HG03521 (cell line): ENCODE measurements around the gene PEX7.
"Not testable (repeated sequence)": the region's sequence is repeated elsewhere in the genome, so short reads cannot be mapped to it uniquely, and the experiment has no call there.

Source experiments
- ATAC-seq: cut with Tn5 transposase; IDR thresholded peaks from one replicate; pipeline ENCODE4 v1.9.1; 2021; ENCODE audit warnings: mild to moderate bottlenecking, moderate library complexity; ENCODE audit not compliant: unreplicated experiment

The PEX7 gene

DNA sequence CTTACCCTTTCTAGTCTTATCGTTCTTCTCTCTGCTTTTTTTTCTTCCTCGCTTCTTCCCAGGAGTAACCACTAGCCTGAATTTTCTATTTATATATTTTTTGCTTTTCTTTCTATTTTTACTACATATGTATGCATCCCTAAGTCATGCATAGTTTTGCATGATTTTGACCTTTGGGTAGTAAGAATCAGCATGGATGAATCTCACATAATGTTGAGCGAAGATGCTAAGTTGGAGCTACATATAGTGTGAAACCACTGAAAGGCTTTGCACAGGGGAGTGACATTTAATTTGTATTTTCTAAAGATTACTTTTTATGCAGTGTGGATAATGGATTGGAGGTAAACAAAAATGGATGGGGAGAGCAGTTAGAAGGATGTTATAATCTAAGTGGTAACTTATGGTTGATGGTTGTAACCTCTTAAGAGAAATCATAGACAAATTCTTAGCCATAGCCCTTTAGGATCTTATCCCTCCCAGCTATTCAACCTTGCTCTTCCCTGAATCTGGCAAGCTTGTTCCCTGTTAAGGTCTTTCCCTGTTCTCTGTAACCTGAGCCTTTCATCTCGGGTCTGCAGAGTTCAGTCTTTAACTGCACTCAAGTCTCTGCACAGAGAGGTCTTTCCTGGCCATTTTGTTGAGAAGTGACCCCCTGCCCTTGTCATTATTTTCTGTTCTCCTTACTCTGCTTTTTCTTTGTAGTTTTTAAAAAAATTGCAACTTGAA is 18.0 kb downstream of the PEX7 start:
- ATAC-seq: no peak

DNA sequence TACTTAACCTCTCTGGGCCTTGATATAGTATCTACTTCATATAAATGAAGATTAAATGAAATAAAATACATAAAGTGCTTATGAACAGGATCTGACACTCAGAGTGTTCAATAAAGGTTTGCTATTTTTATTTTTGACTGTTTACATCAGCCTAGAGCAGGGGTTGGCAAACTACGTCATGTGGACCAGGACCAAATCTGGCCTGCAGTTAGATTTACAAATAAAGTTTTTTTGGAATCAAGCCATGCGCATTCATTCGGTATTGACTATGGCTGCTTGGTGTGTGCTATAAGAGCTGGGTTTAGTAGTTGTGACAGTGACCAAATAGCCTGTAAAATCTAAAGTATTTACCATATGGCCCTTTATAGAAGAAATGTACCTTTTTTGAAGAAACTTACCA is 20.8 kb downstream of the PEX7 start:
- ATAC-seq: no peak

DNA sequence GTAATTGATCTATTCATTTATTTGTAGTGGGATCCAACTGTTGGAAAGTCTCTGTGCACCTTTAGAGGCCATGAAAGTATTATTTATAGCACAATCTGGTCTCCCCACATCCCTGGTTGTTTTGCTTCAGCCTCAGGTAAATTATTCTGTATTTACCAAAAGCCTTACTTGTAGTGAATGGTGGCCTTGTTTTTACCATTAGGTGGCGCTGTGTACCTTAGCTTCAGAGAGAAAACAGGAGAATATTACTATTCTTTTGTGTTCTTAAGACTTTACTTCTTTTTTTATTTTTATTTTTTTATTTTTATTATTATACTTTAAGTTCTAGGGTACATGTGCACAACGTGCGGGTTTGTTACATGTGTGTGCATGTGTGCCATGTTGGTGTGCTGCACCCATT is 23.7 kb downstream of the PEX7 start:
- ATAC-seq: no peak

DNA sequence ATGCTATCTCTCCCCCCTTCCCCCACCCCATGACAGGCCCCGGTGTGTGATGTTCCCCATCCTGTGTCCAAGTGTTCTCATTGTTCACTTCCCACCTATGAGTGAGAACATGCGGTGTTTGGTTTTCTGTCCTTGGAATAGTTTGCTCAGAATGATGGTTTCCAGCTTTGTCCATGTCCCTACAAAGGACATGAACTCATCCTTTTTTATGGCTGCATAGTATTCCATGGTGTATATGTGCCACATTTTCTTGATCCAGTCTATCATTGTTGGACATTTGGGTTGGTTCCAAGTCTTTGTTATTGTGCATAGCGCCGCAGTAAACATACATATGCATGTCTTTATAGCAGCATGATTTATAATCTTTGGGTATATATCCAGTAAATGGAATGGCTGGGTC is 24.1 kb downstream of the PEX7 start:
- ATAC-seq: not testable (repeated sequence)

DNA sequence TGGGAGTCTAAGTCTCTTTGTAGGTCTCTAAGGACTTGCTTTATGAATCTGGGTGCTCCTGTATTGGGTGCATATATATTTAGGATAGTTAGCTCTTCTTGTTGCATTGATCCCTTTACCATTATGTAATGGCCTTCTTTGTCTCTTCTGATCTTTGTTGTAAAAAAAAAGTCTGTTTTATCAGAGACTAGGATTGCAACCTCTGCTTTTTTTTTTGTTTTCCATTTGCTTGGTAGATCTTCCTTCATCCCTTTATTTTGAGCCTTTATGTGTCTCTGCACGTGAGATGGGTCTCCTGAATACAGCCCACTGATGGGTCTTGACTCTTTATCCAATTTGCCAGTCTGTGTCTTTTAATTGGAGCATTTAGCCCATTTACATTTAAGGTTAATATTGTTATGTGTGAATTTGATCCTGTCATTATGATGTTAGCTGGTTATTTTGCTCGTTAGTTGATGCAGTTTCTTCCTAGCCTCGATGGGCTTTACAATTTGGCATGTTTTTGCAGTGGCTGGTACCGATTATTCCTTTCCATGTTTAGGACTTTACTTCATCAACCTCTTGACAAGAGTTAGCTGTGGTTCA is 27.7 kb downstream of the PEX7 start:
- ATAC-seq: not testable (repeated sequence)

DNA sequence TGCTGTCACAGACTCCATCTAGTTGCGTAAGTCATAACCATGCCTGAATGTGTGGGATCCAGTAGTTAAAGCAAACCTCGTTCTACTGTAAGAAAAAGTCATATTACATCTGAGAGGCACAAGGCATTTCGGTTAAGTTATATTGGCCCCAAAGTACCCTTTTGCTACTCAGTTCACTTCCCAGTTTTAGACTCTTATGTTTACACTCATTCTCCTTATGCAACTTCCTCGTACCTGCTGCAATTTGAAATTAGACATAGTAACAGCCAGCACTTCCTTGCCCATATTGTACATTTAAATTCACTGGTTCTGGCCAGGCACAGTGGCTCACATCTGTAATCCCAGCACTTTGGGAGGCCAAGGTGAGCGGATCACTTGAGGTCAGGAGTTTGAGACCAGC is 37.0 kb downstream of the PEX7 start:
- no peak for ATAC-seq

DNA sequence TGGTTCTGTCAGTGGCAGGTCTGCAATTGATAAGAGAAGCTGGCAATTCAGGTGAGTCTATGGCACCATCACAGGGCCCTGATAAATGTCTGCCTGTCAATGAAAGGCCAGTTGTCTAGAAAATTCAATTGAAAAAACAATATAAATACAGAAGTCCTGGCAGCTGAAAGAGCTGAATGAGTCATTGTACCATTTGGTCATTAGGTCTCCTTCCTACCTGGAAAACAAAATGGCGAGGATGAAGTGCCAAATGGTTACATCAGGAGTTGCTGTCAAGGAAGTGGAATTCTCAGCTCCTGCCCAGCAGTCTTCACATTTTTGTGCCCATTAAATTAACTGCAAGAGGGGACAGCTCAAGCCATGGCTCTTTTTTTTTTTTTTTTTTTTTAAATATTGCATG is 37.7 kb downstream of the PEX7 start:
- ATAC-seq: no peak

DNA sequence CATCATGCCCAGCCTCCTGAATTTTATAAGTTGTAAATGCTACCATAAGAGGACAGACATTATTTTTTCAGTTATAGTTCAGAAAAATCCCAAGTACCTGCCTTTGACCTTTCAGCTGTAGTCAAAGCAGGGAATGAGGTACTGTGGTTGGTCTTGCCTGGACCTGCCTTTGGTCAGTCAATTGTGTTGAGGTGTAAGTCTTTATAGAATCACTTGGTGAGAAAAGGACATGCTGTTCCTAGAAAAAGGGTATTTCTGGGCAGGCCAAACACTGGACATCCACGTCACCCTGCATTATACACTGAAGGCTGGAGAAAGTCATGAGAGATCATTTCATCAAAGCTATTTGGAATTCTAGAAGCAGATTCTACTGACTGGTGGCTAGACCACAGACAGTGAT is 40.3 kb downstream of the PEX7 start:
- no peak for ATAC-seq

DNA sequence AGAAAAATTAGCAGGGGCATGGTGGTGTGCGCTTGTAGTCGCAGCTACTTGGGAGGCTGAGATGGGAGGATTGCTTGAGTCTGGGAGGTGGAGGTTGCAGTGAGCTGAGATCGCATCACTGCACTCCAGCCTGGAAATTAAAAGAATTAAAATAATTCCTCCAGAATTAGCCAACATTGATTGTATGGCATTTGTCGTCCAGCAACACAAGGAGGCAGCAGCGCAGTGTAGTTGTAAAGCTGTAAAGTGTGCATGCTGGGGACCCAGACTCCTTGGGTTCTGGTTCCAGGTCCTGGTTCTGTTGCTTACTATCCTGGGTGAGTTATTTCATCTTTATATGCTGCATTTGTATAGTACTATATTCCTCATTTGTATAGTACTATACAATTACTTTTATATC is 41.4 kb downstream of the PEX7 start:
- ATAC-seq: no peak

DNA sequence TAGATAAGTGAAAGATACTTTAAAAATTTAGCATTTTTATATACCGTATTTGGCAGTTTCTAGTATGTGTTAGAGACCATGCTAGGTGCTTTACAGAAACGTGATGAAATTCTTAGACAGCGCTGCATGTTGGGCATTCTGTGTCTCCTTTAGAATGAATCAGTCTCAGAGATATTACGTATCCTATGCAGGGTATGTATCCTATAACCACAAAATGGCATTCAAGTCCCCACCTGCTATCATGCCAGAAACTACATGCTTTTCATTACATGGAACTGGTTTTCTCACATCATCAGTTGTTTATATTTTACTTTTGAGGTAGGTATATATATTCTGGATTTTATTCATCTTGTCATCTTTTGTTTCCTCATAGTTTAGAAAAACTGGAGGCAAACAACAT is 42.3 kb downstream of the PEX7 start:
- ATAC-seq: no peak

DNA sequence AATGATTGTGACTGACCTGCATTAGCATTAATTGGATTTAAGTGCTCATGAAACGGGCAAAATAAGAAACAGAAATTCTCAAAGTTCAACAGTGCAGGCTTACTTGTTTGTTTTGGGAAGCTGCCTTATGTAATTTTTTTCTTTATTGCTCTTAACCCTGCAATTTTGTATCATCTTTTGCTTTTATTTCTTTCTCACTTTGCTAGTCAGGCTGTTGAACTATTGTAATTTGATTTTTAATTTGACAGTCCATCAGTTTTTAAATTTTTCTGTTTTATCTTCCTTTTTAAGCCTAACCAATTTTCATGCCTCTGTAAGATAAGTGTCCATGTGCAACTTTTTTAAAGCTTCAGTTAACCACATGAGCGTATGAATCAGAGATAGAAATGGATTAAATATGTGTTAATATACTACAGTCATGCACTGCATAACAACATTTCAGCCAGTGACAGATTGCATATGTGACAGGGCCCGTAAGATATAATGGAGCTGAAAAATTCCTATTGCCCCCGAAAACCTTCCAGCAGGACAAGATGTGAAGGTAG is 44.6 kb downstream of the PEX7 start:
- ATAC-seq: no peak

DNA sequence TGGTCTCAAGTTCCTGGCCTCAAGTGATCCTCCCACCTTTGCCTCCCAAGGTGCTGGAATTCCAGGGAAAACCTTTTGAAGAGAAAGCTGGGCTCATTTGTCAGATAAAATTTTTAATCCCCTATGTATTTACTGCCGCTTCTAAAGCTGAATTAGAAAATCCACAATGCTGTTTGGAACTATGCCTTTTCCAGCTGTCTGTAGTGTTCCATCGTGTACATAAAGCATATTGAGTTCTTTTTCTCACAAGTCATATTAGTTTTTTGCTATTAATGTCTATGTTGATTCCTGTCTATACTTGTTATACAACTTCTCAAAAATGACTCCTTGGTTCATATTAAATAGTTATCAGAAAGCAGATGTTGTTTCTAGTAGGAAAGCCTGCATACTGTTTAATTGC is 47.1 kb downstream of the PEX7 start:
- ATAC-seq: no peak

DNA sequence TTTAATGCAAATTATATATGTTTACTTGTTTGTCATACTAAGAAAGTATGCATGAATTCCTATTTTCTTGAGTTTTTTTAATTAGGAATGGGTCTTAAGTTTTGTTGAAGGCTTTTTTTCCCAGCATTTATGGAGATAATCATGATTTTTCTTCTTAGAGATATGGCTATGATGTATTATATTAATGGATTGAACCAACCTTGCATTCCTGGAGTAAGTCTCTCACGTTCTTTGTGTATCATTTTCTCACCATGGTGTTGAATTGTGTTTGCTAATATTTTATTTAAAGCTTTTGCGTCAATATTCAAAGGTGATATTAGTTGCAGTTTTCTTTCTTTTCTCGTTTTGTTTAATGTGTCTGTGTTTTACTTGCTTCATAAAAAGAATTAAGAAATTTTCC is 51.4 kb downstream of the PEX7 start:
- ATAC-seq: no peak

DNA sequence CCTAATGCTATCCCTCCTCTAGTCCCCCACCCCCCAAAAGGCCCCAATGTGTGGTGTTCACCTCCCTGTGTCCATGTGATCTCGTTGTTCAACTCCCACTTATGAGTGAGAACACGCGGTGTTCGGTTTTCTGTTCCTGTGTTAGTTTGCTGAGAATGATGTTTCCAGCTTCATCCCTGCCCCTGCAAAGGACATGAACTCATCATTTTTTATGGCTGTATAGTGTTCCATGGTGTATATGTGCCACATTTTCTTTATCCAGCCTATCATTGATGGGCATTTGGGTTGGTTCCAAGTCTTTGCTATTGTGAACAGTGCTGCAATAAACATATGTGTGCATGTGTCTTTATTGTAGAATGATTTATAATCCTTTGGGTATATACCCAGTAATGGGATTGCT is 54.1 kb downstream of the PEX7 start:
- ATAC-seq: not testable (repeated sequence)

DNA sequence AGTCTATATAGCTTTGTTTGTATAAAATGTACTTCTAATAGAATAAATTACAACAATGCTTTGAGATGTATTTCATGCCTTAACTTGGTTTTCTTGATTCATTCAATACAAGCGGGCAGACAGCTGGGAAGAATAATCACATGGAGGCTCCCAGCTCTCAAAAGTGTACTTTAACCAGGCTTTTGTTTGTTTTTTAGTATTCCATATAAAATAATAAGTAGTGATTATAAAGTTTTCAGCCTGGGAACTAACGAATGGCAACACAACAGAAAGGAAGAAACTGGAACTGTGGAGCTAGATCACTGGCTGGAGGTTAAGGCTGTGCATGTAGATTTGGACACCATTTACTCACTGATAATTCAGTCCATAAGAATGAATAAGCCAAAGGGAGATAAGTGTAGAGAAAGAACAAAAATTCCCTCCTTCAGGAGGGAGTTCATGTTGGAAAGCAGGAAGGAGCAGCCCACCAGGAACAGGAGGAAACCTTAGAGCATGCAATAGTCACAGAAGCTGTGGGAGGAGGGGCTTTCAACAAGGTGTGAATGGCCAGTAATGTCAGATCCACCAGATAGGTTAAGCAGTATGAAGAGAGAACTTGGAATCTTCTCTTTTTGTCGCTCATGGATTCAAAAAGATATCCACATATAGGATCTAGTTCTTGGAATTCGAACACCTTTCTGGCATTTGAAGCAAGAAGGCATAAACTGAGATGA is 58.5 kb downstream of the PEX7 start:
- ATAC-seq: no peak

DNA sequence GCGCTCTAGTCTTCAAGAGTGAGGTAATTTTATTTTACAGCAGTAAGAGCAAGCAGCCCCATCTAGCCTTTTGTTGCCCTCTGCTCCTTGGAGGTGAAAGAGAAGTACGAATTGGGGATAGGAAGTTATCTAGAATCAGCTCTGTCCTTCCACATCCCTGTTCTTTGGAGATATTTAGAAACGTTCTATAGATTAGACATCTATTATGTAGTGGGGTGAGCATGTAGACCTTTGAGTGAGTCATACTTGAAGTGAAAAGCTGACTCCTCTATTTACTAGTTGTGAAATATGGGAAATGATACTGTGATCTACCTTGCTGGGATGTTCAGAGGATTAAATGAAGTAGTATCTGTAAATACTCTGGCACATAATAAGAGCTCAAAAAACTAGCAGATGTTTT is 63.7 kb downstream of the PEX7 start:
- no peak for ATAC-seq

DNA sequence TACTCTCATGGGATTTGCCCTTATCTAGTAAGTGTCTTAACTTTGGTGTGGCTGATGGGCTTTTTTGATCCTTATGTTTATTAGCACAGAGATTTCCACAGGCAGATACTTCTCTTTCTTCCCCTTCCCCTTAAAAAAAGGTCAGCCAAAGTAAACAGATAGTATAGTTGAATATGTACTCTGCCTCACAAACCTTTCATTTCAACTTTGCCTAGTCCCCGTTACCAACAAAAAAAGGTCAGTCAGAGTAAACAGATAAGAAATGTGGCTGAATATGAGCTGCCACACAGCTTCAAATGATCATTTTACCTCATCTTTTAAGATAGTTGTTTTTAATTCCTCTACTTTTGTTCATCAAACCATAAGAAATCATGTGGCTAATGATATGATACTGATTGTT is 65.6 kb downstream of the PEX7 start:
- no peak for ATAC-seq

DNA sequence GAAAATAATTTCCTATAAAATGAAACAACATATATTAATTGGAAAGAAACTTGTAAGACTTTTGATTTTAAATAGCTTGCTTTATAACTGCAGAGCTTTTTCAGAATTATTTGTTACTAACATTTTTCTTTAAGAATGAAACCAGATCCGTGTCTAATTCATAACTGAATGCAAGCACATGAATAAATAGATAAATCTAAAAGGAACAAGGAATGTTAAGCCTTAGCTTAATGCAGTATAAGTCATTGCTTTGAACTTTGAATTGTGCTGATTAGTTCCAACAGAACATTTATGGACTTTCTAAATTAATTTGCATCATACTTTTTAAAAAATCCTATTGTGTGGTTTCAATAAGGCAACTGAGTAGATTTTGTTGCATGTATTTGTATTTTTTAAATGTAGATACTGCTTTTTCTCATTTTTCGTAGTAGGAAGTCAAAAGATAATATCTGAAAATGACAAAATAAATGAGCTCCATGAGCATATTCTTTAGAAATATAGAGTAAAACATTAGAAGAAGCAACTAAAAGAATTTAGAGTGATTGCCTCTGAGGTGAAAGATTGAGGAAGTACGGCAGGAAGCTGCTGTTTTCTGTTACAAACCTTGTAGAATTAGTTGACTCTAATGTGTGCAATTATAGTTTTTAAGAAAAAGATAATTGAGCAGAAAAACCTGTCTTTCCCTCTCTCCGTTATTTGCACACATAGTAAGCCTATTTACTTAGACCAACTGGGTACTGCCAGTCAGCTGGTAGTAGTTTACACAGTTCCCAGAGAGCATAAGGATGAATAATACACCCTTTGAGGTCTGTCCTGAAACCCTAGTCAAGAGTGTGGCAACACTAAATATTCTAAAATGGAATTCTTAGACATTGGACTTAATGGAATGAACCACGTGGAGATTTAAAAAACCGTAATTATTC is 67.1 kb downstream of the PEX7 start:
- ATAC-seq: no peak

DNA sequence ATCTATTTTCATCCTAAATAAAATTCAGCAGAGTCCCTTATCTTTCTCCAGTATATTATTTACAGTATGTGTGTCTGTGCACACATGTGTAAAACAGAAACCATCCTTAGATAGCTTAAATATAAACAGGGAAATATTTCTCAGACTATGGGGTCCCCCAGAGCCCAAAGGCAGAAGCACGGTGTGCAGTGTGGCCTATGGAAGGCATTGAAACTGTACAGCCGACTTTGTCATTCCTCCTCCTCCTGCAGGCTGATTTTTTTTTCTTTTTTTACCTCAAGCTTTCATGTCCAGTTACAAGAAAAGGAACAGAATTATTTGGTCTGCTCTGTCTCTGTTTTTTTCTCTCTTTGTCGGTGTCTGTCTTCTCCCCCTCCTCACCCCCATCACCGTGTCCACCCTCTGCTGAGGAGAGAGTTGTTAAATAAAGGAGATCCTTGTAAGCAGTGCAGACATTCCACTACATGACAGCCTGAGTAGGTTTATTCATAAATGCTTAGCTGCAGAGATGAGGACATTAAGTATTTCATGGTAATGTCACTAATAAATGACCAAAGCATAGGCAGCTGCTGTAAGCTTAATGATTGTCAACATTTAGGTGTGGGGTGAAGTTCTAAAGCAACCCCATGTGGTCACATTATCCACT is 67.9 kb downstream of the PEX7 start:
- ATAC-seq: no peak

DNA sequence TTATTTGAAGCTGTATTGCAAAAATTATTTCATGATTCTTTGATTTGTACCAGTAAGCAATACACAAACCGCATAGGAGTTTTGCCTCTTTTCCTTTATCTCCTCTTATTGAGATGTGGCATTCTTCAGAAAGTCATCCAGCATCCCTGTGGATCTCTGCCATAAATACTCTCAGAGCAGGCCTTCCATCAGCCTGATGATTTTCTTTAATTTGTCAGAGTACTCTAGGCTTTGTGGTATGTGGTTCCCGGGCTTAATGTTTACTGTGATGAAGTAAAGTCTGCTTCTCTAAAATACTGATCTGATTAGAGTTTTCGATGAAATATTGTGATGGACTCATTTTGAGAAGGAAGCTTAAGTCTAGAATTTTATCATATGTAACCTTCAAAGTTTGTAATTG is 68.6 kb downstream of the PEX7 start:
- no peak for ATAC-seq

DNA sequence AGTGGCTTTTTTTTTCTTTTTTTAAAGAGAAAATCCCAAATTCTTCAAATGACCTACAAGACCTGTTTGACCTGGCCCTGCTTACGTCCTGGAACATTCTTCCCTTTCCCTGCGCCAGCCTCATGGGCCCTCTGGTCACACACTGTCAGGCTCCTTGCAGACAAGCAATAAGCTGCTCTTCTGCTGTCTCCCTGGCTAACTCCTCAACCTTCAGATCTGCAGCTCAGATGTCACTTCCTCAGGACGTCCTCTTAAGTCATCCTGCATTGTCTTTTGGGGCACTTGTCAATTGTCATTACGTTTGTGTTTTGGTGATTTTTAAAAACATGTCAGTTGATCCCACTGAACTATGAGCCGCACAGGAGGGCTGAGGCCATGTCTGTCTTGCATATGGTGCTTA is 70.8 kb downstream of the PEX7 start:
- ATAC-seq: no peak
